WERI-Rb-1 (cell line): Measurements from ENCODE around the gene NEURL3.

Experiments
- DNase-seq: peaks from one replicate; pipeline ENCODE4 v3.0.0-alpha.2; 2020
- H3K27ac ChIP-seq: fragments of 250-450 bp; sonication (Bioruptor Pico); 2 replicates; pipeline ENCODE4 v1.5.1; 2020; ENCODE audit warnings: mild to moderate bottlenecking, moderate library complexity
- H3K27me3 ChIP-seq: fragments of 250-450 bp; sonication (Bioruptor Pico); 2 replicates; pipeline ENCODE4 v1.5.1; 2021; ENCODE audit warnings: mild to moderate bottlenecking, low read depth, moderate library complexity; ENCODE audit not compliant: insufficient read depth, severe bottlenecking
- H3K36me3 ChIP-seq: fragments of 250-450 bp; sonication (Bioruptor Pico); 2 replicates; pipeline ENCODE4 v1.5.1; 2020; ENCODE audit warnings: mild to moderate bottlenecking, moderate library complexity
- H3K4me3 ChIP-seq: 2 replicates; pipeline ENCODE4 v1.5.1; 2011; ENCODE audit warnings: low read depth, mild to moderate bottlenecking, control low read depth, low read length
- H3K9me3 ChIP-seq: fragments of 250-450 bp; sonication (Bioruptor Pico); 2 replicates; pipeline ENCODE4 v1.5.1; 2021; ENCODE audit warnings: mild to moderate bottlenecking, moderate library complexity; ENCODE audit not compliant: severe bottlenecking
- TF ChIP-seq, protein P1 (sequence below): IDR thresholded peaks from 2 replicates; pipeline ENCODE4 v1.5.1; 2011; ENCODE audit warnings: low read depth, mild to moderate bottlenecking, control low read depth, inconsistent platforms, low read length

Gene NEURL3

DNA sequence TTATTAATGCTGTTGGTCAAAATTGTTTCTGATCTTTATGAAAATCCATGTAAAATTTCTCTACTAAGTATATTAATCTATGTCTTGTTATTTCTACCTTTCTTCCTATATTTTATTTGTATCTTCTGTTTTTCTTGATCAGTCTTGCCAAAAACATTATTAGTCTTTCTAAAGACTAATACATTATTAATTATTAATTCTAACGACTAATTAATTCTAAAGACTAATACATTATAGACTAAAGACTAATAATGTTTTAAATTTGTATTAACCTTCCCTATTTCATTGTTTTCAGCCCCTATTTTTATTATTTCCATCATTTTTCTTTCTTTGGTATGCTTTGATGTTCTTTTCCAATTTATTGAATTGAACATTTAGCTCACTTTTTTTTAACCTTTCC, 27.7 kb downstream of the NEURL3 start:
- H3K27ac ChIP-seq, result no peak overlapping the region
- peaks cover 3% of the 10 kb centered on the region for H3K9me3 ChIP-seq
- no peaks in the 10 kb centered on the region for H3K36me3 ChIP-seq
- no peaks in the 10 kb centered on the region for H3K27me3 ChIP-seq
- no peak for DNase-seq
- TF ChIP-seq, protein P1, sequence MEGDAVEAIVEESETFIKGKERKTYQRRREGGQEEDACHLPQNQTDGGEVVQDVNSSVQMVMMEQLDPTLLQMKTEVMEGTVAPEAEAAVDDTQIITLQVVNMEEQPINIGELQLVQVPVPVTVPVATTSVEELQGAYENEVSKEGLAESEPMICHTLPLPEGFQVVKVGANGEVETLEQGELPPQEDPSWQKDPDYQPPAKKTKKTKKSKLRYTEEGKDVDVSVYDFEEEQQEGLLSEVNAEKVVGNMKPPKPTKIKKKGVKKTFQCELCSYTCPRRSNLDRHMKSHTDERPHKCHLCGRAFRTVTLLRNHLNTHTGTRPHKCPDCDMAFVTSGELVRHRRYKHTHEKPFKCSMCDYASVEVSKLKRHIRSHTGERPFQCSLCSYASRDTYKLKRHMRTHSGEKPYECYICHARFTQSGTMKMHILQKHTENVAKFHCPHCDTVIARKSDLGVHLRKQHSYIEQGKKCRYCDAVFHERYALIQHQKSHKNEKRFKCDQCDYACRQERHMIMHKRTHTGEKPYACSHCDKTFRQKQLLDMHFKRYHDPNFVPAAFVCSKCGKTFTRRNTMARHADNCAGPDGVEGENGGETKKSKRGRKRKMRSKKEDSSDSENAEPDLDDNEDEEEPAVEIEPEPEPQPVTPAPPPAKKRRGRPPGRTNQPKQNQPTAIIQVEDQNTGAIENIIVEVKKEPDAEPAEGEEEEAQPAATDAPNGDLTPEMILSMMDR, result no peak
- H3K4me3 ChIP-seq, result no peak overlapping the region

DNA sequence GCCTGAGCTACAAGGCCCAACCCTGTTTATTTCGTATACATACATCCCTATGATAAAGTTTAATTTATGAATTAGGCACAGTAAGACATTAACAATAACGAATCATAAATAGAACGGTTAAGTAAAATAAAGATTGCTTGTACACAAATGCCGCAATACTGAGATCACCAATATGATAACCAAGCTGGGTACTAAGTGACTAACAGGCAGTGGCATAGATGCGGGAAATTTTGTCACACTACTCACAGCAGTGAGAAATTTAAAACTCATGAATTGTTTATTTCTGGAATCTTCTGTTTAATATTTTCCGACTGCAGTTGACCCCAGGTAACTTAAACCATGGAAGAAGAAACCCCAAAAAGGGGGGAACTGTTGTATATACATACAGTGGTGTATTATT, 33.4 kb downstream of the NEURL3 start:
- H3K9me3 ChIP-seq, result no peaks in the 10 kb centered on the region
- TF ChIP-seq, protein P1, result no peak

GRCh38 chr2:96470636-96471035, 34.5 kb downstream of the NEURL3 start:
- Histone ChIP-seq H3K9me3 (no peaks in the 10 kb centered on the region), H3K36me3 (no peaks in the 10 kb centered on the region), H3K27ac (no peak overlapping the region), H3K27me3 (no peaks in the 10 kb centered on the region), H3K4me3 (no peak overlapping the region)
- no peak for DNase-seq
- TF ChIP-seq, protein P1, result no peak

More for the DNA sequence above, 33.4 kb downstream of the NEURL3 start:
- no peak for DNase-seq
- H3K36me3 ChIP-seq, result no peaks in the 10 kb centered on the region
- no peak overlapping the region for H3K27ac ChIP-seq
- H3K4me3 ChIP-seq, result no peak overlapping the region
- H3K27me3 ChIP-seq, result no peaks in the 10 kb centered on the region

DNA sequence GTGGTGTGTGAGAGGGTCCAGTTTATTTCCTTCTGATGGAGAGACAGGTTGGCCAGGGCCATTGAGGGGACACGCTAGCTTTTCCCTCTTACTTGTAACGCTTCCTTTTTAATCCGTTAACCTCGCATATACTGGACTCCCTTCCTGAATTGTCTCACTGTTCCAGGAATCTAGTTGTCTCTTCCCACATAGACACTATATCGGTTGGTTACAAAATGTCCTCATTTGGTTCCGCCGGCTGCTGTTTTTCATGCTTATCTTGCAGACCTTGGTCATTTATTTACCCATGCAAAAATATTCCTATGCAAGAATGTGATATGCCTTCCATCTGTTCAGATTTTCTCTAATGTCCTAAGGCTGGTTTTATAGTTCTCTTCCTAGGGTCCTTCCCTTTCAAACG, 35.0 kb downstream of the NEURL3 start:
- no peaks in the 10 kb centered on the region for H3K36me3 ChIP-seq
- H3K9me3 ChIP-seq, result no peaks in the 10 kb centered on the region
- H3K4me3 ChIP-seq, result no peak overlapping the region
- no peak for DNase-seq
- no peak overlapping the region for H3K27ac ChIP-seq
- H3K27me3 ChIP-seq, result no peaks in the 10 kb centered on the region
- TF ChIP-seq, protein P1, result no peak

- no peaks in the 10 kb centered on the region for H3K9me3 ChIP-seq
- no peak overlapping the region for H3K27ac ChIP-seq
- H3K36me3 ChIP-seq, result no peaks in the 10 kb centered on the region
- no peak for DNase-seq
- TF ChIP-seq, protein P1, result no peak
- no peaks in the 10 kb centered on the region for H3K27me3 ChIP-seq
- no peak overlapping the region for H3K4me3 ChIP-seq
Measured at GRCh38 chr2:96468904-96469303, 36.3 kb downstream of the NEURL3 start.

DNA sequence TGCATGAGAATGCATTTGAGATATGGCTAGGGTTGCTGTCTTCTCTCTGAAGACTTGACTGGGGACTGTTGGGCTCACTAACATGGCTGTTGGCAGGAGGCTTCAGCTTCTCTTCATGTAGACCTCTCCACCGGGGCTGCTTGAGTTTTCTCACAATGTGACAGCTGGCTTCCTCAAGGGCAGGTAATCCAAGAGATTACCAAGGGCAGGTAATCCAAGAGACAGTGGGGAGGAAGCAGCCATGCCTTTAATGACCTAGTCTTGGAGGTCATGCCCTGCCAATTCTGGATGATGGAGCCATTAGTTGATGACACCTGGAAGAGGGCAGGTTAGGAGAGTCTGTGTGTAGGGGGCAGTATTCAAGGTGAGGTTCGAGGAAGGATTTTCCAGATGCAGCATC, 40.5 kb downstream of the NEURL3 start:
- Histone ChIP-seq H3K4me3 (no peak overlapping the region), H3K9me3 (peaks cover 6% of the 10 kb centered on the region), H3K36me3 (no peaks in the 10 kb centered on the region), H3K27ac (no peak overlapping the region), H3K27me3 (no peaks in the 10 kb centered on the region)
- TF ChIP-seq, protein P1, result no peak
- peak; percentile 53 for DNase-seq
